GM18499 (cell line): ENCODE results near the gene PTPRO.

Experiments used
- ATAC-seq: cut with Tn5 transposase; IDR thresholded peaks from one replicate; pipeline ENCODE4 v1.9.1; 2021; ENCODE audit warnings: moderate number of reproducible peaks; ENCODE audit not compliant: insufficient read depth, unreplicated experiment

PTPRO gene

DNA sequence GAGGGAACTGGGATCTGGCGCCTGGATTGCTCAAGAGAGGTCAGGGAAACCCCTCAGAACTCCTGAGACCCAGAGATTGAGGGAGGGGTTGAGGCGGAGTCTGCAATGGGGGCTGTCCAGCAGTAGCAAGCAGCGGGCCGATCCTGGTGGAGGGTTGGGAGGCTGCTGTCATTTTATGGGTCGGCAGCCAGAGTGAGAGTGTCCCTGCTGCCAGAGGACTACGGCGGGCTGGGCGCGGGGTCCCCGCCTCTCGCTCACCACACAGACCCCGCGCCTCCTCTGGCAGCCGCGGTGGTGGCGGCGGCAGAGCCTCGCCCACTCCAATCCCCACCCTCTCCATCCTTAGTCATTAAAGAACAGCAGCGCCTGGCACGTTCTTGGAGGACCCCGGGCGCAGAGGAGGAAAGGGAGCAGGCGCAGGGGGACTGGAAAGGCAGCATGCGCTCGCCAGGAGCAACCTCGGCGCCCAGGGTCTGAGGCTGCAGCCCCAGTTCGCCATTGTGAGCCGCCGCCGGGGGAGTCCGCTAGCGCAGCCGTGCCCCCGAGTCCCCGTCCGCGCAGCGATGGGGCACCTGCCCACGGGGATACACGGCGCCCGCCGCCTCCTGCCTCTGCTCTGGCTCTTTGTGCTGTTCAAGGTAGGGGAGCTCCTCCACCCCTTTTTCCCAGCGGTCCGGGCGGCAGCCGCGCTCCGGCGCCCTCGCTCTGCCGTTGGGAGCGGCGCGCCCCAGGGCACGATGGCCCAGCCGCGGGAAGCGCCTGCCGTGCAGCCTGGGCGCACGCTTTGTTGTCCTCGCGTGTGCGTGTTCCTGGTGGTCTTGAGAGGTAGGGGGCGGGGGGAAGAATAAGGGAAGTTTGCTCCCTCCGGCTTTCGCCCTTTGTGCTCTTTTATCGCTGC lies at the start of gene PTPRO:
Gene PTPRO (plus strand): TSS at position 345 of the 898 bp plus-strand sequence.
- no peak for ATAC-seq

DNA sequence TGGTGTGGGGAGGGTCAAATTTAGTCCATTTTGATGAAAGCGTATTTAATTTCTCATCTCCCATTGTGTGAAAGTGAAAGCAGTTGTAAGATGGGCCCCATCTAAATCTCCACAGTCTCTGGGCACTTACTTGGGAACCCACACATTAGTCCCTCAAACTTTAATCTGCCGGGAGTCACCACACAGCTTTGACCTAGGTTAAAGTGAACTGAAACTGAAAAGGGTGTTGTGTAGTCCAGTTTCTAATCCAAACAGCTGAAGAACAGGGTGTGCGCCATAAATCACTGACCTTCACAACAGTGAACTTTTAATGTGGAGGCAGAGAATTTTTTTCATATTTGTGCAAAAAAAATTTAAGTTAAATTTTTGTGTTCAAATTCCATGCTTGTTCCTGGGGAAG lies 48.4 kb upstream of the PTPRO start:
- ATAC-seq: no peak

DNA sequence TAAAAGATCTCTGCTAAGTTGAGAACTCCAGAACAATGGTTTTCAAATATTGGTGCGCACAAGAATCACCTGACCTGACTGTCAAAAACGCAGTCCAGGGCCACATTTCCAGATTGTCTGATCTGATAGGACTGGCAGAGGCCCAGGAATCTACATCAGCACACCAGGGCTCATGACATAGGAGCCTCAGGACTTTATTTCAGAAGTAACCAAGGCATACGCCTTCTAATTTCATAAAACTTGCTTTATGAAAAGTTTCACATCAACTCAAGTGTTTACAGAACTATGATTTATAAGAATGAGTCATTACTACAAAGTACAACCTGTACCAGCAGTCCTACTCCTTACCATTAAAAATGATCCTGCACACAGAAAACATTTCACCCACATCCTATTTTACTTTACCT lies 47.7 kb upstream of the PTPRO start:
- no peak for ATAC-seq

DNA sequence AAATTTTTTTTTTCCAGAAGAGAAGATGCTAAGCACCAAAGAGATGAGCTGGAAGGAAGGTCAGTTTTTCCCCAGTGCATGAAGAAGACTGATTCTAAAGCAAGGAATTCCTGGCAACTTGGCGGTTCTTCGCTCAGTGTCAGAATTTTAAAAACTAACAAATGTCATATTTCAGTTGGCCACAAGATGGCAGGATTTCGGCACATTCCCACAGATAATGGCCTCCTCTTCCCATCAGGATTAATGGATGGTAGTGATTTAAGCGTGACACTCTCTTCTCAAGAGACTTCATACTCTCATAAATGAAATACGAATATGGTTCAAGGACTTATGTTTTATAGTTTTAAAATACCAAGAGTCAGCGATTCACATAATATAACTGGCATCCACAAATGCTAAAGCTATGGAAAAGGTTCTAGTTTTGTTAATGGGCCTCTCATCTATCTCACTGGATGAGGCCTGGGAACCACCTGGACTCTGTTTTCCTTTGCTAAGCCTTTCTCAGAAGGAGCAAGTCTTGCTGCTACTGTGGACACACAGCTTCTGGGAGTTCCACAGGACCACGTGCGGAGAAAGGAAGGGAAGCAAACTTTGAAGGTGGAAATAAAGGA lies 46.1 kb upstream of the PTPRO start:
- no peak for ATAC-seq

DNA sequence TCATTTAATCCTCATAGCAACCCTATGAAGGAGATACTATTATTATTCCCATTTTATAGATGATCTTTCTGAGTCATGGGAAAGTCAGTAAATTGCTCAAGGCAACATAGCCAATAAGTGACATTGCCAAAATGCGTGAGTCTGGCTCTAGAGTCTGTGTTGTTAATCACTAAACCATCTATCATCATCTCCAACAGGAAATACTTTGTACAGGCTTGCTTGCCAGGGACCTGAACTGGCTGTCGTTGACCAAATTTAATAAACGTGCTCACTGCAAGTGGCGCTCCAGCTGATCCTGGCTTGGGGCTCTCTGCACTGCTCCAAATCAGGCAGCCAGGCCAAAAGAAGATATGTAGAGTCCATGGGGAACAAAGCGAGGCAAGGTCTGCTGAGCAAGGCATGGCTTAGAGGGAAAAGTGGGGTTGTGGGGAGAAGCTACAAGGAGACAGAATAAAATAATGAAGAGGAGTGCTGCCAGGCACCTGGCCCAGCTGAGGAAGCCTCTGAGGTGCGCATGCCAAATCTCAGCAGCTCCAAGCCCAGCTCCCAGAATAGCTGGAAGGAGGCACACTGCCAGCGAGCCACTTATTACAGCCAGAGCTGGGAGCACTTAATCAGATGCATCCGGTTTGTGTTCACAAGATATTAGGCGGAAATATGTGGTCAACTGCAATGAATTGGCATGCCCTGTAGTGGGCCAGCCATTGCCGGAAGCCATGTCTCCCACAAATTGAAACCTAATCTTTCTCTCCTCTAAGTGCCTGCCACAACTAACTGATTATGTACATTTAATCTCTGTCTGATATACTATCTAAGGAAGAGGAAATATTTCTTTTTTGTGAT lies 43.3 kb upstream of the PTPRO start:
- ATAC-seq: no peak

DNA sequence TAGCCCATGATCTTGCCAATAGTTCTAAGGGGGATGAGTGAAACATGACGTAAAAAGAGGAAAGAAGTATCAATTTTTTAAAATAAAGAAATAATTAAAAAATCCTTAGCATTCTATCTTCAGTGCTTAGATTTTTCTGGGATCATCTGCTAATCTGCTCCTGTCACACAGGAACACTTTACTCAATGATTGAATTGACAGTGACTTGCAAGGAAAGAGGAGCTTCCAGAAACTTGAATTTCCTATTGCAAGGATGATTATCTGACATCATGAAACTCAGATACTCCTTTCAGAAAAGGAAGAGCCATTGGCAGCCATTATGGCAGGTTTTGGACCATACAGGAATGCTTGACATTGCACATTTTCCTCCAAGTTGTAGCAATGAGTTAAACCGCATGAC lies 41.4 kb upstream of the PTPRO start:
- no peak for ATAC-seq

DNA sequence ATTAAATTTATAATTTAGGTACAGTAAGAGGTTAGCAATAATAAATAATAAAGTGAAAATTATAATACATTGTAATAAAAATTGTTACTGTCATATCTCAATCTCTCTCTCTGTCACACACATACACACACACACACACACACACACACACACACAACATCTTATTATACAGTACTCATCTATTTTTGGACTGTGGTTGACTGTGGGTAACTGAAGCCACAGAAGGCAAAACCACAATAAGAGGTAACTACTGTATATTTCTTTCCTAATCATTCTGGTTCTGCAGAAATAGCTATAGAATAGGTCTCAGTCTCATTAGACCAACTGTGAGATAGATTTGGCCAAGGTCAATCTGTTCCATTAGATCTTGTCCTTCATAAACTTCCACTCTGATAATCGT lies 33.1 kb upstream of the PTPRO start:
- no peak for ATAC-seq

DNA sequence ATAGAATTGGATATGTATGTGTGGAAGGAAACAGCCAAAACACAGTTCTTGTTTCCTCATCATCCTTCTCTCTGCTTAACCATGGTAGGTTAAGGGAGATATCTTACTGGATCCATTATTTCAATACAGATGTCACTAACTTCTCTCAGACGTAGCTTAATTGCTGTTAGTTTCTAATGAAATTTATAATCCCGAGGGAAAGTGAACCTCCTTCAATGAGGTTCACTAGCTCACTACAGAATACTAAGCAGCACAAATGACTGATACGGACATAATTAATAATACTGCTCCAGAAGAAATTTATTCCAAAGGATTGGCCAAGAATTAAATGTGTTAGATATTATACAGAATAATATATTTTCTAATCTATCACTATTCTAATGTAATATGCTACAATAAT lies 28.6 kb upstream of the PTPRO start:
- no peak for ATAC-seq

DNA sequence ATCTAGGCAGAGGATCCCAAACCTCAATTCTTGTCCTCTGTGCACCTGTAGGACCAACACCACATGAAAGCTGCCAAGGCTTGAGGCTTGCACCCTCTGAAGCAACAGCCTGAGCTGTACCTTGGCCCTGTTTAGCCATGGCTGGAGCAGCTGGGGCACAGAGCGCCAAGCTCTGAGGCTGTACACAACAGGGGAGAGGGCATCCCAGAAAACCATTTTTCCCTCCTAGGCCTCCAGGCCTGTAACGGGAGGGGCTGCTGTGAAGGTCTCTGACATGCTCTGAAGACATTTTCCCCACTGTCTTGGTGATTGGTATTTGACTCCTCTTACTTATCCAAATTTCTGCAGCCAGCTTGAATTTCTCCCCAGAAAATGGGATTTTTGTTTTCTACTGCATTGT lies 22.4 kb upstream of the PTPRO start:
- ATAC-seq: no peak

DNA sequence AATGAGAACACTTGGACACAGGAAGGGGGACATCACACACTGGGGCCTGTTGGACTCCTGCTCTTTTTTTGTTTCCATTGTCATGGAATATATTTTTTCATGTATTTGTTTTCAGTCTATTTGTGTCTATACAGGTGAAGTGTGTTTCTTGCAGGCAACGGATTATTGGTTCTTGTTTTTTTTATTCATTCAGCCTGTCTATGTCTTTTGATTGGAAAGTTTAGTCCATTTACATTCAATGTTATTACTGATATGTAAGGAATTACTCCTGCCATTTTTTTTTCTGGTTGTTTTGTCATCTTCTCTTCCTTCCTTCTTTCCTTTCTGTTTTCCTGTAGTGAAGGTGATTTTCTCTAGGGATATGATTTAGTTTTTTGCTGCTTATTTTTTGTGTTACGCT lies 18.0 kb upstream of the PTPRO start:
- ATAC-seq: no peak

DNA sequence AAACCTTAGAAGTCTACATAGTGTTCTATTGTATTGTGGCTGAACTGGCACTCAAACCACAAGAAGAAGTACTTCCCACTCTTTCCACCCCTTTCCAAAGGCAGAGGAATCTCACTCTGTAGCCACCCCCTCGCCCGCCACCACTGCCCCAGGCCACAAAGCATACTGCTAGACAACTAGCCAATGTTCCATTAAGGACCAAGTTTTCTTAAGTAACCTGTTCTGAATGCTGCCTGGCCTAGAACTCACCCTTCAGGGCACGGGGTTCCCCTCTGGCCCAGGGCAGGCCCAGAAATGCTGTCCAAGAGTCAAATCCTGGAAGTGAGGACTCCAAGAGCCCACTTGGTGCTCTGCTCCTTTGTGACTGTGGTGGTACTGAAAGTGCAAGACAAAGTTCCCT lies 15.7 kb upstream of the PTPRO start:
- ATAC-seq: no peak

DNA sequence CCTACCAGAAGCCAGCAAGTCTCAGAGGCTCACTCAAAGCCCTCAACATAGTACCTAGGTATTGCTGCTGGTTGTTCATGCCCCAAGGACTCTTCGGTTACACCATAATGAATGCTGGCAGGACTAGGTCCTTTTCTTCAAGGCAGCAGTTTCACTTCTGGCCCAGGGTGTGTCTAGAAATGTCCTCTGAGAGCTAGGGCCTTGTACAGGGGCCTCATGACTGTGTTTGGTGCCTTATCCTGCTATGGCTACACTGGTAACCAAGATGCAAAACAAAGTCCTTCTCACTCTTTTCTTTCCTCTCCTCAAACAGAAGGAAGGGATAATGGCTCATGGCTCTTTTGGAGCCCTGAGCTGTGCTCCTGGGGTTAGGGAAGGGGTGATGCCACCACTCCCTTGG lies 15.2 kb upstream of the PTPRO start:
- no peak for ATAC-seq

DNA sequence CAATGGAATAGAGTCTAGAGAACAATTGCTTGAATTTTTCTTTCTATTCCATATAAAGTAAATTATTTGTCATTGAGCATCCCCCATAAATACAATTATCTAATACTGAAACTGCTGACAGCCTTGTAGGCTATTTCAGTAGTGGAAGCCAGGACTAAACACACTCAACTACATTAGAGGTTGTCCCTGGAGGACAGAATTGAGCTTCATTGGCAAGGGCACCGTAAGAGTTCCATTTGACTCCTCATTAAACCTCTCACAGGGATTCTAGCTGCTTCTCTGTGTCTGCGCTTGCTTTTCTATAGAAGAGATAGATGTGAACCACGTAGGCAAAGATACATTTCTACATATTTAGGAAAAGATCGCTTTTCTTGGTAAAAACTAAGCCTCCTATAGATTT lies 3.5 kb upstream of the PTPRO start:
- no peak for ATAC-seq

DNA sequence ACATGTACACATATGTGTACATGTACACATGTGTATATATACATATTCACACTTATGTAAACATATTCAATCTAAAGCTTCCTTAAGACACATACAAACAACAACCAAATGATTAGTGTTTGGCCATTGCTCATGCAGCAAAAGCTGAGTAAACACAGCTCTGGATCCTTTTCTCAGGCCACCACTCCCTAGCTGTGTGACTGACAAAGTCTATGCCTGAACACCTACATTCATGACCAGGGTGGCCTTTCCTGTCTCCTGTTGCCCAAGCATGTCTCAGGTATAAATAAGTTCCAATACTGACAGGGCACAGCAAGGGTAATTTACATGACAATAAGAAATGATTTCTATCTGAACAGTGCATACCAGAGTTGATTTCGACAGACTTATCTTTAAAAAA lies 1.4 kb upstream of the PTPRO start:
- ATAC-seq: no peak

DNA sequence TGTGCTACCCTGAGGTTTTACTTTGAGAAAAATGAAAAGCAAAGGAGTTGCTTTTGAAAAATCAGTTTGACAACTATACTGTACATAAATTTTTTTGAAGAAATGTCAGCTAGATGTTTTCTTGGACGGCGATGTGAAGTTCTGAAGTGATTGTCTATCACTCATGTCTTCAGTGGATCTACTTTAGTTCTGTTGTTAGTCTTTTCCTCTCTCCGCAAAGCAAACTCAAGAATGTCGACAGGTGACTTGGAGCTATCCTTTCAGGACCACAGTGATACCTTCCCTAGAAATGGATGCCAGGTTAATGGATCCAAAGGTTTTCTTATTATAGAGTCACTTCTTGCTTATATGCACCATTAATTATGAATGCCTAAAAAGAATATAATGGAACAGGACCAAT lies 1.2 kb downstream of the PTPRO start:
- no peak for ATAC-seq

DNA sequence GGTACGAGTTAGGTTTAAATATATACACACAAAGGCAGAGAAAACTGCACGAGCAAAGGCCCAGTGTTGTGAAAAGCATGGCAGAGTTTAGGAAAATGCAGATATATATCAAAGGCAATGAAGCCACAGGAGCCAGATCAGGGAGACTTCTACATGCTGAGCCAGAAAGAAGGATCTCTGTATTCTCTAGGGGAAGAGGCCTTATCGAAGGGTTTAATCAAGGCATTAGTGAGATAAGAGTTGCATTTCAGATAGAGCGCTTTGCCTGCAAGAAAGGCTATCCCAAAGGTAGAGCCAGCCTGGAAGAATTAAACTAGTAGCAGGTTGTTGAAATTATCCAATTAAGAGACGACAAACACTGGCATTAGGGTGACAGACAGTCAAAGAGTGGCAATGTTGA lies 7.6 kb downstream of the PTPRO start:
- ATAC-seq: no peak

DNA sequence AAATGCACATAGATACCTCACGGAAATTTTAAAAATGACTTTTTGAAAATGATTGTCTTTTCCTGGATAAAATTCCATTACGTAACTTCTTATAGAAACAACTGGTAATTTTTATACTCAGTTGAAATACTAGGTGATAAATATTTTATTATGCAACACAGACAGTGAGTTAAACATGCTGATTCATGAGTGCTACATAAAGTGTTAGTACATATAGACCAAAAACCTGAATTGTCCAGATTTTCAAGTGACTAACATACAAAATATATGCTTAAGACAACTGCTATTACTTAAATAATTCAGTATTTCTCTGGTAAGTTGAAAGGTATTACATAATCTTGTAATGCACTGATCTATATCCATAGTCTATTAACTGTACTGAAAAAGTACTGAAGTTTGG lies 11.9 kb downstream of the PTPRO start:
- ATAC-seq: no peak

DNA sequence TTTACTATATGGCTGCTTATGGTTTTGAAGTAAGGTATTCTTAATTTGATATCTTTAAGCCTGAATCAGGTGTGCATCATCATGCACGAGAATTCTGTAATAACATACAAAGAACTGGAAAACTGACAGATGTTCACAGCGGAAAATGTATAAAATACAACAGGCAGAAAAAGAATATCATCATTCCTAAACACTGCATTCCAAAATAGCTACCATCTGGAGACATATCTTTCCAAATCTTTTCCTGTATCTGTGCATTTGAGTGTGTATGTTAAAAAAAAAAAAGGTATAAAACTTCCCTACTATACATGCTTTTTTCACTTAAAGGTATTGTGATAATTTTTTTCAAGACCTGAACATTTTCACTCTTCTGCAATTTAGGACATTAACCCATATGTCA lies 13.7 kb downstream of the PTPRO start:
- no peak for ATAC-seq

DNA sequence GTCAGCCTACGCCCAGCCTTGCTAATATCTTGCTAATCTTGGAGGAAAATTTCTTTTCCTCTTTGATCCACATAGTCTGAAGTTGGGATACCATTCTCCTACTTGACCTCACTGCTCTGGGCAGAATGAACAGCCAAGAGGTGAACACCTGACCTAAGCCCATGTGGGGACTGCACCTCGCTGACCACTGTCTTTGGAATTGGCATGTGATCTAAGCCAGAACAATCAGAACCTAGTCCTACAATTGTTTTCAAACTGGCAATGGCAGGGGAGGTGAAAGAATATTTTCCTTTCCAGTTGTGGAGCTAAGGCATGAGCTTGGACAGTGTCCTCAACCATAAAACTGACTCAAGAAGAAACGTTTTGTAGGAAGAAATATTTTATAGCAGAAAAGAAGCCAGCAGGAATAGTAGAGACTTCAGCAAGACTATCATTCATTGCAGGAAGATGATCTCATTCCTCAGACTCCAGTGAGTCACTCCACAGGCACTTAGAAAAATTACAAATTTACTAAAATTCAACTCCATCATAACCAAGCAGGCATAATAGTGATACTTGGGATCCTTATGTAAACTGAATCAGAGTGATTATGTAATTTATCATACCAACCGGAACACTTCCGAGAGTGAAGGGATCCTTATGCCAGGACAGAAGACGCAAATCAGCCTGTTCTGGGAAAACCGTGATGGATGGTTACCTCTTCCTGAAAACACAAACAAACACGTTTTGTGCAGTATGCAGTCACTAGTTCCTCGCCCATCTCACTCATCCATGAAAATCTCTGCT lies 14.7 kb downstream of the PTPRO start:
- no peak for ATAC-seq

DNA sequence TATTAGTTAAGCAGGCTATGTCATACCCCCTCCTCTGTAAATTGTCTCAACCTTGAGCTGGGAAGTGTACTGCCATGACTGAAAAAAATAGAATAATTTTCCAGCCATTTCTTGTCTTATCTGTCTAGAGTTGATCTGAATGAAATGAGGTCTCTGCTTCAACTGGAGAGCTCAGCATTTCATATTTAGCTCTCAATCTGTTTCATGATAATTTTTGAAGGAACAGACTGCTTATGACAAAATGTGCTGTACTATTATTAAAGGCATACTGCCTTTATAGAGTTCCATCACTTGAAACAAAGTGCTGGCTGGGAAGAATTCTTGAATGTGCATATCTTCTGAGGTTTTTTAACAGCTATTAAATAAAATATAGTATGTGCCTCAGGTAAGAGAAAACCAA lies 19.1 kb downstream of the PTPRO start:
- no peak for ATAC-seq
